Neural cell (in vitro differentiated cells): Measurements from ENCODE around the gene PCGF1. TPM values are rescaled to one million over a fixed set of nuclear protein-coding genes. Genes with fewer than 3 reads are reported as not detected.
"Not testable (repeated sequence)": the region's sequence is repeated elsewhere in the genome, so short reads cannot be mapped to it uniquely, and the experiment has no call there.

Source experiments
- H2AFZ ChIP-seq: fragments of 200-600, 300-800 bp; sonication (generic), shearing (Covaris generic); 2 replicates; pipeline ENCODE4 v1.6.0; 2014; ENCODE audit warnings: low read depth, mild to moderate bottlenecking, antibody characterized with exemption, low read length, moderate library complexity
- H3F3A ChIP-seq: fragments of 200-600 bp; shearing (Covaris generic); 2 replicates; pipeline ENCODE4 v1.6.1; 2016; ENCODE audit warnings: mild to moderate bottlenecking, moderate library complexity, mixed read lengths, antibody characterized with exemption, low read length; ENCODE audit not compliant: insufficient read depth, poor library complexity, severe bottlenecking
- H3K27ac ChIP-seq: fragments of 200-600, 300-800 bp; sonication (generic), shearing (Covaris generic); 2 replicates; pipeline ENCODE4 v1.5.1; 2014; ENCODE audit warnings: mild to moderate bottlenecking, low read length, moderate library complexity
- H3K27me3 ChIP-seq: fragments of 300-800, 200-600 bp; sonication (generic), shearing (Covaris generic); 2 replicates; pipeline ENCODE4 v1.6.0; 2014; ENCODE audit warnings: mild to moderate bottlenecking, low read depth, low read length, moderate library complexity; ENCODE audit not compliant: insufficient read depth
- H3K36me3 ChIP-seq: fragments of 300-800, 200-600 bp; sonication (generic), shearing (Covaris generic); 2 replicates; pipeline ENCODE4 v1.5.1; 2014; ENCODE audit warnings: mild to moderate bottlenecking, antibody characterized with exemption, low read length, moderate library complexity; ENCODE audit not compliant: insufficient read depth
- H3K4me2 ChIP-seq: fragments of 300-800, 200-600 bp; sonication (generic), shearing (Covaris generic); 2 replicates; pipeline ENCODE4 v1.6.0; 2014; ENCODE audit warnings: mild to moderate bottlenecking, low read length
- H3K4me3 ChIP-seq: fragments of 300-800, 200-600 bp; sonication (generic), shearing (Covaris generic); 2 replicates; pipeline ENCODE4 v1.5.1; 2014; ENCODE audit warnings: mild to moderate bottlenecking, low read length, moderate library complexity
- H3K79me2 ChIP-seq: fragments of 200-600 bp; shearing (Covaris generic); replicated peaks from 2 replicates; pipeline ENCODE4 v1.6.0; 2014; ENCODE audit warnings: mild to moderate bottlenecking, low read length, moderate library complexity; ENCODE audit not compliant: insufficient read depth
- H3K9ac ChIP-seq: fragments of 300-800, 200-600 bp; sonication (generic), shearing (Covaris generic); 2 replicates; pipeline ENCODE4 v1.6.1; 2016; ENCODE audit warnings: mild to moderate bottlenecking, low read length, mixed read lengths
- H3K9me2 ChIP-seq: fragments of 200-600 bp; shearing (Covaris generic); 2 replicates; pipeline ENCODE4 v1.6.1; 2016; ENCODE audit warnings: mild to moderate bottlenecking, low read length, mixed read lengths; ENCODE audit not compliant: insufficient read depth
- H3K9me3 ChIP-seq: fragments of 200-600, 300-800 bp; sonication (generic), shearing (Covaris generic); 2 replicates; pipeline ENCODE4 v1.6.1; 2016; ENCODE audit warnings: mild to moderate bottlenecking, mixed run types, low read length, moderate library complexity, mixed read lengths
- H4K20me1 ChIP-seq: fragments of 200-600 bp; shearing (Covaris generic); 2 replicates; pipeline ENCODE4 v1.6.1; 2016; ENCODE audit warnings: mild to moderate bottlenecking, mixed run types; ENCODE audit not compliant: insufficient read depth
- EP300 ChIP-seq: fragments of 450-650 bp; conservative IDR thresholded peaks from 2 replicates; pipeline ENCODE4 v1.6.1; 2014; ENCODE audit warnings: antibody characterized with exemption, mild to moderate bottlenecking, moderate library complexity; ENCODE audit not compliant: poor library complexity, severe bottlenecking
- MXI1 ChIP-seq: fragments of 450-650 bp; conservative IDR thresholded peaks from 2 replicates; pipeline ENCODE4 v1.6.1; 2014; ENCODE audit warnings: antibody characterized with exemption, mild to moderate bottlenecking; ENCODE audit not compliant: poor library complexity, severe bottlenecking
- POLR2AphosphoS5 ChIP-seq: IDR thresholded peaks from 2 replicates; pipeline ENCODE4 v1.6.1; 2012
- RAD21 ChIP-seq: fragments of 450-650 bp; conservative IDR thresholded peaks from 2 replicates; pipeline ENCODE4 v1.6.1; 2014; ENCODE audit warnings: antibody characterized with exemption, mild to moderate bottlenecking, moderate library complexity
- SMC3 ChIP-seq: fragments of 450-650 bp; conservative IDR thresholded peaks from 2 replicates; pipeline ENCODE4 v1.6.1; 2014; ENCODE audit warnings: antibody characterized with exemption, mild to moderate bottlenecking, moderate library complexity; ENCODE audit not compliant: poor library complexity
- TAF1 ChIP-seq: IDR thresholded peaks from 2 replicates; pipeline ENCODE4 v1.6.1; 2012; ENCODE audit warnings: low read depth
- polyA plus RNA-seq: library from polyadenylated mRNA; depleted of rRNA; stranded (reverse); fragments of >200 nt; gene quantifications from 2 replicates; pipeline ENCODE4 v1.2.3, GENCODE V29; 2014
- TF ChIP-seq, protein P1 (sequence below): IDR thresholded peaks from 2 replicates; pipeline ENCODE4 v1.6.1; 2012; ENCODE audit warnings: borderline replicate concordance
- TF ChIP-seq, protein P2 (sequence below): fragments of 450-650 bp; IDR thresholded peaks from 2 replicates; pipeline ENCODE4 v1.5.1; 2014; ENCODE audit warnings: antibody characterized with exemption, mild to moderate bottlenecking, moderate library complexity; ENCODE audit not compliant: poor library complexity, severe bottlenecking

The PCGF1 gene
- polyA plus RNA-seq, 1 donor from 2014 or later: 30.2 TPM

- not testable (repeated sequence) for H3K9me3 ChIP-seq, H3K27me3 ChIP-seq, H3K27ac ChIP-seq, H2AFZ ChIP-seq, H4K20me1 ChIP-seq, H3K9me2 ChIP-seq, H3K36me3 ChIP-seq, H3F3A ChIP-seq
- Histone ChIP-seq H3K79me2 (peaks cover 18% of the 10 kb centered on the region), H3K9ac (peak overlapping the region; percentile 91), H3K4me3 (peak overlapping the region; percentile 99), H3K4me2 (peak overlapping the region; percentile 21)
These were observed 47.9 kb downstream of the PCGF1 start for GRCh38 chr2:74459503-74460118.

DNA sequence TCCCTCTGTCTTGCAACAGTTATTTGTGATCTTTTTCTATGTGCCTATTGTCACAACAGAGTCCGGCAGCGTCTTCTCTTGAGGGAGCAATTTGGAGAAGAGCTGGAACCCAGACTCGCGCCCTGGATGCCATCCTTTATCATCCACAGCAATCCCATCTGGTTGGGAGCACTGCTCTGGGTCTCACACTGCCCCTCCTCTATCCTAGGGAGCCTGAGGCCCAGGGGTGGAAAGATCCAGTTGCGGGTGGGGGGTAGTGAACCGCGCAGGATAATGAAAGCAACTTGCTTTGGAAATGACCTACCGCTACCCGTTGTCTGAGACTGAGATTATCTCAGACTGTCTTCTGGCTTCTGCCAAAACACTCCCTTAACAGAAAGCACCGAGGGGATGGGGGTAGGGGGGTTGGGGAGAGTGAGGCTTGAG lies 48.5 kb downstream of the PCGF1 start:
- Histone ChIP-seq H3K79me2 (peaks cover 12% of the 10 kb centered on the region), H3K9me2 (no peaks in the 10 kb centered on the region), H3F3A (no peaks in the 10 kb centered on the region), H2AFZ (no peak overlapping the region), H3K4me3 (peak overlapping the region; percentile 99), H4K20me1 (no peaks in the 10 kb centered on the region), H3K27me3 (no peaks in the 10 kb centered on the region), H3K9me3 (no peaks in the 10 kb centered on the region), H3K27ac (peak overlapping the region; percentile 81), H3K36me3 (no peaks in the 10 kb centered on the region), H3K9ac (peak overlapping the region; percentile 91), H3K4me2 (peak overlapping the region; percentile 97)
- TF ChIP-seq MXI1 (no peak), POLR2AphosphoS5 (no peak), TAF1 (no peak), SMC3 (no peak), EP300 (no peak), RAD21 (no peak)
- TF ChIP-seq, protein P1, sequence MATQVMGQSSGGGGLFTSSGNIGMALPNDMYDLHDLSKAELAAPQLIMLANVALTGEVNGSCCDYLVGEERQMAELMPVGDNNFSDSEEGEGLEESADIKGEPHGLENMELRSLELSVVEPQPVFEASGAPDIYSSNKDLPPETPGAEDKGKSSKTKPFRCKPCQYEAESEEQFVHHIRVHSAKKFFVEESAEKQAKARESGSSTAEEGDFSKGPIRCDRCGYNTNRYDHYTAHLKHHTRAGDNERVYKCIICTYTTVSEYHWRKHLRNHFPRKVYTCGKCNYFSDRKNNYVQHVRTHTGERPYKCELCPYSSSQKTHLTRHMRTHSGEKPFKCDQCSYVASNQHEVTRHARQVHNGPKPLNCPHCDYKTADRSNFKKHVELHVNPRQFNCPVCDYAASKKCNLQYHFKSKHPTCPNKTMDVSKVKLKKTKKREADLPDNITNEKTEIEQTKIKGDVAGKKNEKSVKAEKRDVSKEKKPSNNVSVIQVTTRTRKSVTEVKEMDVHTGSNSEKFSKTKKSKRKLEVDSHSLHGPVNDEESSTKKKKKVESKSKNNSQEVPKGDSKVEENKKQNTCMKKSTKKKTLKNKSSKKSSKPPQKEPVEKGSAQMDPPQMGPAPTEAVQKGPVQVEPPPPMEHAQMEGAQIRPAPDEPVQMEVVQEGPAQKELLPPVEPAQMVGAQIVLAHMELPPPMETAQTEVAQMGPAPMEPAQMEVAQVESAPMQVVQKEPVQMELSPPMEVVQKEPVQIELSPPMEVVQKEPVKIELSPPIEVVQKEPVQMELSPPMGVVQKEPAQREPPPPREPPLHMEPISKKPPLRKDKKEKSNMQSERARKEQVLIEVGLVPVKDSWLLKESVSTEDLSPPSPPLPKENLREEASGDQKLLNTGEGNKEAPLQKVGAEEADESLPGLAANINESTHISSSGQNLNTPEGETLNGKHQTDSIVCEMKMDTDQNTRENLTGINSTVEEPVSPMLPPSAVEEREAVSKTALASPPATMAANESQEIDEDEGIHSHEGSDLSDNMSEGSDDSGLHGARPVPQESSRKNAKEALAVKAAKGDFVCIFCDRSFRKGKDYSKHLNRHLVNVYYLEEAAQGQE: no peak
- TF ChIP-seq, protein P2, sequence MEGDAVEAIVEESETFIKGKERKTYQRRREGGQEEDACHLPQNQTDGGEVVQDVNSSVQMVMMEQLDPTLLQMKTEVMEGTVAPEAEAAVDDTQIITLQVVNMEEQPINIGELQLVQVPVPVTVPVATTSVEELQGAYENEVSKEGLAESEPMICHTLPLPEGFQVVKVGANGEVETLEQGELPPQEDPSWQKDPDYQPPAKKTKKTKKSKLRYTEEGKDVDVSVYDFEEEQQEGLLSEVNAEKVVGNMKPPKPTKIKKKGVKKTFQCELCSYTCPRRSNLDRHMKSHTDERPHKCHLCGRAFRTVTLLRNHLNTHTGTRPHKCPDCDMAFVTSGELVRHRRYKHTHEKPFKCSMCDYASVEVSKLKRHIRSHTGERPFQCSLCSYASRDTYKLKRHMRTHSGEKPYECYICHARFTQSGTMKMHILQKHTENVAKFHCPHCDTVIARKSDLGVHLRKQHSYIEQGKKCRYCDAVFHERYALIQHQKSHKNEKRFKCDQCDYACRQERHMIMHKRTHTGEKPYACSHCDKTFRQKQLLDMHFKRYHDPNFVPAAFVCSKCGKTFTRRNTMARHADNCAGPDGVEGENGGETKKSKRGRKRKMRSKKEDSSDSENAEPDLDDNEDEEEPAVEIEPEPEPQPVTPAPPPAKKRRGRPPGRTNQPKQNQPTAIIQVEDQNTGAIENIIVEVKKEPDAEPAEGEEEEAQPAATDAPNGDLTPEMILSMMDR: no peak
